Vagina (tissue), 2 donors: ENCODE data around the gene KCNAB3.

Source experiments
- POLR2A ChIP-seq, 2 donors: fragments of 450-650 bp; IDR thresholded peaks; one replicate each; pipeline ENCODE4 v1.6.1; 2017; ENCODE audit warnings: antibody characterized with exemption in 2 of 2, mild to moderate bottlenecking in 2 of 2, moderate library complexity in 2 of 2
- TF ChIP-seq, protein P1 (sequence below), 3 experiments: fragments of 450-650 bp in 2 of 3; fragments of 200-600 bp in 1 of 3; sonication (generic) in 1 of 3; IDR thresholded peaks; one replicate each; pipeline ENCODE4 v1.5.1; 2017 to 2019; ENCODE audit warnings: antibody characterized with exemption in 3 of 3, mild to moderate bottlenecking in 2 of 3, moderate library complexity in 2 of 3

DNA sequence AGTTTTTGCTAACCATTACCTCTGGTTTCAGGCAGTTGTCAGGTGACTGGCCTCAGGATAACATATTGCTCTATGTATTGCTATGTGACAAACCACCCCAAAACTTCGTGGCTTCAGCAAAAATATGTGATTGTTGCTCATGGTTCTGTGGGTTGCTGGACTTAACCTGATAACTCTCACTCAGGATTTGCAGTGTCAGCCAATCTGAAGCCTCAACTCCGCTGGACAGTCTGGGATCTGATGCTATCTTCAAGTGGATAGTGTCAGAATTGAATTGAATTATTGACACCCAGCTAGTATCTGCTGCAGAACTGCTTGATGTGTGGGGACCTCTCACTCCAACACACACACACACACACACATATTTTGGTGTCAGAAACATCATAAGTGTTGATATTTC is 38.1 kb upstream of the KCNAB3 start:
- TF ChIP-seq, protein P1, sequence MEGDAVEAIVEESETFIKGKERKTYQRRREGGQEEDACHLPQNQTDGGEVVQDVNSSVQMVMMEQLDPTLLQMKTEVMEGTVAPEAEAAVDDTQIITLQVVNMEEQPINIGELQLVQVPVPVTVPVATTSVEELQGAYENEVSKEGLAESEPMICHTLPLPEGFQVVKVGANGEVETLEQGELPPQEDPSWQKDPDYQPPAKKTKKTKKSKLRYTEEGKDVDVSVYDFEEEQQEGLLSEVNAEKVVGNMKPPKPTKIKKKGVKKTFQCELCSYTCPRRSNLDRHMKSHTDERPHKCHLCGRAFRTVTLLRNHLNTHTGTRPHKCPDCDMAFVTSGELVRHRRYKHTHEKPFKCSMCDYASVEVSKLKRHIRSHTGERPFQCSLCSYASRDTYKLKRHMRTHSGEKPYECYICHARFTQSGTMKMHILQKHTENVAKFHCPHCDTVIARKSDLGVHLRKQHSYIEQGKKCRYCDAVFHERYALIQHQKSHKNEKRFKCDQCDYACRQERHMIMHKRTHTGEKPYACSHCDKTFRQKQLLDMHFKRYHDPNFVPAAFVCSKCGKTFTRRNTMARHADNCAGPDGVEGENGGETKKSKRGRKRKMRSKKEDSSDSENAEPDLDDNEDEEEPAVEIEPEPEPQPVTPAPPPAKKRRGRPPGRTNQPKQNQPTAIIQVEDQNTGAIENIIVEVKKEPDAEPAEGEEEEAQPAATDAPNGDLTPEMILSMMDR (IDR thresholded peaks at IDR 0.05): no peak
- no peak for TF ChIP-seq POLR2A (IDR thresholded peaks at IDR 0.05)
